ENCODE measurements around the gene PARN.
"Not testable (repeated sequence)": the region's sequence is repeated elsewhere in the genome, so short reads cannot be mapped to it uniquely, and the experiment has no call there.

The PARN gene

GRCh38 chr16:14553447-14553846, 76.6 kb downstream of the PARN start:
- H3K4me3 ChIP-seq (ENCODE audit: low read depth, low read length) = no peak overlapping the region
- H3K79me2 ChIP-seq (ENCODE audit: control insufficient read depth, insufficient read depth, low read length, unreplicated experiment) = no peaks in the 10 kb centered on the region
- H3K4me1 ChIP-seq (ENCODE audit: control insufficient read depth, insufficient read depth, low read length, unreplicated experiment) = no peaks in the 10 kb centered on the region
- peaks cover 7% of the 10 kb centered on the region for H3K36me3 ChIP-seq (ENCODE audit: insufficient read depth, low read length)
- H3K27ac ChIP-seq (ENCODE audit: low read depth, low read length) = no peak overlapping the region
- no peaks in the 10 kb centered on the region for H3K27me3 ChIP-seq (ENCODE audit: insufficient read depth, low read length)
- no peak overlapping the region for H2AFZ ChIP-seq (ENCODE audit: low read length, unreplicated experiment)

GRCh38 chr16:14549789-14550153, 80.3 kb downstream of the PARN start:
- Histone ChIP-seq H3K27ac (ENCODE audit: low read depth, low read length) (no peak overlapping the region), H3K79me2 (ENCODE audit: control insufficient read depth, insufficient read depth, low read length, unreplicated experiment) (no peaks in the 10 kb centered on the region), H2AFZ (ENCODE audit: low read length, unreplicated experiment) (no peak overlapping the region), H3K4me1 (ENCODE audit: control insufficient read depth, insufficient read depth, low read length, unreplicated experiment) (no peaks in the 10 kb centered on the region), H3K4me3 (ENCODE audit: low read depth, low read length) (no peak overlapping the region), H3K36me3 (ENCODE audit: insufficient read depth, low read length) (peaks cover 7% of the 10 kb centered on the region), H3K27me3 (ENCODE audit: insufficient read depth, low read length) (no peaks in the 10 kb centered on the region)

- no peak overlapping the region for H3K4me3 ChIP-seq (ENCODE audit: low read depth, low read length)
- no peaks in the 10 kb centered on the region for H3K79me2 ChIP-seq (ENCODE audit: control insufficient read depth, insufficient read depth, low read length, unreplicated experiment)
- H3K27ac ChIP-seq (ENCODE audit: low read depth, low read length) = no peak overlapping the region
- peaks cover 7% of the 10 kb centered on the region for H3K36me3 ChIP-seq (ENCODE audit: insufficient read depth, low read length)
- no peaks in the 10 kb centered on the region for H3K4me1 ChIP-seq (ENCODE audit: control insufficient read depth, insufficient read depth, low read length, unreplicated experiment)
- no peaks in the 10 kb centered on the region for H3K27me3 ChIP-seq (ENCODE audit: insufficient read depth, low read length)
- H2AFZ ChIP-seq (ENCODE audit: low read length, unreplicated experiment) = no peak overlapping the region
Measured at GRCh38 chr16:14548933-14549788, 80.9 kb downstream of the PARN start.

GRCh38 chr16:14545346-14545884, 84.6 kb downstream of the PARN start:
- no peaks in the 10 kb centered on the region for H3K4me1 ChIP-seq (ENCODE audit: control insufficient read depth, insufficient read depth, low read length, unreplicated experiment)
- no peaks in the 10 kb centered on the region for H3K79me2 ChIP-seq (ENCODE audit: control insufficient read depth, insufficient read depth, low read length, unreplicated experiment)
- no peak overlapping the region for H3K4me3 ChIP-seq (ENCODE audit: low read depth, low read length)
- H2AFZ ChIP-seq (ENCODE audit: low read length, unreplicated experiment) = no peak overlapping the region
- H3K27ac ChIP-seq (ENCODE audit: low read depth, low read length) = no peak overlapping the region
- H3K36me3 ChIP-seq (ENCODE audit: insufficient read depth, low read length) = peaks cover 19% of the 10 kb centered on the region
- no peaks in the 10 kb centered on the region for H3K27me3 ChIP-seq (ENCODE audit: insufficient read depth, low read length)

GRCh38 chr16:14544846-14545245, 85.2 kb downstream of the PARN start:
- H3K79me2 ChIP-seq (ENCODE audit: control insufficient read depth, insufficient read depth, low read length, unreplicated experiment); H3K4me1 ChIP-seq (ENCODE audit: control insufficient read depth, insufficient read depth, low read length, unreplicated experiment); H3K27me3 ChIP-seq (ENCODE audit: insufficient read depth, low read length); H2AFZ ChIP-seq (ENCODE audit: low read length, unreplicated experiment); H3K4me3 ChIP-seq (ENCODE audit: low read depth, low read length); H3K27ac ChIP-seq (ENCODE audit: low read depth, low read length): not testable (repeated sequence)
- H3K36me3 ChIP-seq (ENCODE audit: insufficient read depth, low read length) = peaks cover 16% of the 10 kb centered on the region

- Histone ChIP-seq H3K36me3 (ENCODE audit: insufficient read depth, low read length) (peaks cover 16% of the 10 kb centered on the region), H3K4me3 (ENCODE audit: low read depth, low read length) (no peak overlapping the region), H3K79me2 (ENCODE audit: control insufficient read depth, insufficient read depth, low read length, unreplicated experiment) (no peaks in the 10 kb centered on the region), H3K4me1 (ENCODE audit: control insufficient read depth, insufficient read depth, low read length, unreplicated experiment) (no peaks in the 10 kb centered on the region), H3K27ac (ENCODE audit: low read depth, low read length) (no peak overlapping the region), H3K27me3 (ENCODE audit: insufficient read depth, low read length) (no peaks in the 10 kb centered on the region), H2AFZ (ENCODE audit: low read length, unreplicated experiment) (no peak overlapping the region)
Measured at GRCh38 chr16:14539631-14540030, 90.4 kb downstream of the PARN start.

GRCh38 chr16:14539156-14539555, 90.9 kb downstream of the PARN start:
- no peak overlapping the region for H3K27ac ChIP-seq (ENCODE audit: low read depth, low read length)
- H3K27me3 ChIP-seq (ENCODE audit: insufficient read depth, low read length) = no peaks in the 10 kb centered on the region
- peaks cover 16% of the 10 kb centered on the region for H3K36me3 ChIP-seq (ENCODE audit: insufficient read depth, low read length)
- no peaks in the 10 kb centered on the region for H3K4me1 ChIP-seq (ENCODE audit: control insufficient read depth, insufficient read depth, low read length, unreplicated experiment)
- H3K79me2 ChIP-seq (ENCODE audit: control insufficient read depth, insufficient read depth, low read length, unreplicated experiment) = no peaks in the 10 kb centered on the region
- H2AFZ ChIP-seq (ENCODE audit: low read length, unreplicated experiment) = no peak overlapping the region
- H3K4me3 ChIP-seq (ENCODE audit: low read depth, low read length) = no peak overlapping the region

GRCh38 chr16:14538604-14539003, 91.5 kb downstream of the PARN start:
- H3K4me3 ChIP-seq (ENCODE audit: low read depth, low read length) = no peak overlapping the region
- H3K36me3 ChIP-seq (ENCODE audit: insufficient read depth, low read length) = peaks cover 16% of the 10 kb centered on the region
- H3K27me3 ChIP-seq (ENCODE audit: insufficient read depth, low read length) = no peaks in the 10 kb centered on the region
- no peak overlapping the region for H2AFZ ChIP-seq (ENCODE audit: low read length, unreplicated experiment)
- H3K27ac ChIP-seq (ENCODE audit: low read depth, low read length) = no peak overlapping the region
- no peaks in the 10 kb centered on the region for H3K4me1 ChIP-seq (ENCODE audit: control insufficient read depth, insufficient read depth, low read length, unreplicated experiment)
- no peaks in the 10 kb centered on the region for H3K79me2 ChIP-seq (ENCODE audit: control insufficient read depth, insufficient read depth, low read length, unreplicated experiment)

- H2AFZ ChIP-seq (ENCODE audit: low read length, unreplicated experiment) = no peak overlapping the region
- H3K36me3 ChIP-seq (ENCODE audit: insufficient read depth, low read length) = no peaks in the 10 kb centered on the region
- H3K79me2 ChIP-seq (ENCODE audit: control insufficient read depth, insufficient read depth, low read length, unreplicated experiment) = no peaks in the 10 kb centered on the region
- H3K27ac ChIP-seq (ENCODE audit: low read depth, low read length) = no peak overlapping the region
- peaks cover 21% of the 10 kb centered on the region for H3K4me1 ChIP-seq (ENCODE audit: control insufficient read depth, insufficient read depth, low read length, unreplicated experiment)
- H3K4me3 ChIP-seq (ENCODE audit: low read depth, low read length) = no peak overlapping the region
- H3K27me3 ChIP-seq (ENCODE audit: insufficient read depth, low read length) = no peaks in the 10 kb centered on the region
Measured at GRCh38 chr16:14531613-14532012, 98.4 kb downstream of the PARN start.

- no peaks in the 10 kb centered on the region for H3K79me2 ChIP-seq (ENCODE audit: control insufficient read depth, insufficient read depth, low read length, unreplicated experiment)
- no peak overlapping the region for H2AFZ ChIP-seq (ENCODE audit: low read length, unreplicated experiment)
- no peaks in the 10 kb centered on the region for H3K27me3 ChIP-seq (ENCODE audit: insufficient read depth, low read length)
- H3K4me3 ChIP-seq (ENCODE audit: low read depth, low read length) = no peak overlapping the region
- H3K4me1 ChIP-seq (ENCODE audit: control insufficient read depth, insufficient read depth, low read length, unreplicated experiment) = peaks cover 22% of the 10 kb centered on the region
- no peaks in the 10 kb centered on the region for H3K36me3 ChIP-seq (ENCODE audit: insufficient read depth, low read length)
- no peak overlapping the region for H3K27ac ChIP-seq (ENCODE audit: low read depth, low read length)
Measured at GRCh38 chr16:14531101-14531500, 99.0 kb downstream of the PARN start.

- H3K36me3 ChIP-seq (ENCODE audit: insufficient read depth, low read length) = no peaks in the 10 kb centered on the region
- H2AFZ ChIP-seq (ENCODE audit: low read length, unreplicated experiment) = no peak overlapping the region
- peaks cover 22% of the 10 kb centered on the region for H3K4me1 ChIP-seq (ENCODE audit: control insufficient read depth, insufficient read depth, low read length, unreplicated experiment)
- H3K27me3 ChIP-seq (ENCODE audit: insufficient read depth, low read length) = no peaks in the 10 kb centered on the region
- H3K4me3 ChIP-seq (ENCODE audit: low read depth, low read length) = no peak overlapping the region
- H3K27ac ChIP-seq (ENCODE audit: low read depth, low read length) = no peak overlapping the region
- H3K79me2 ChIP-seq (ENCODE audit: control insufficient read depth, insufficient read depth, low read length, unreplicated experiment) = no peaks in the 10 kb centered on the region
Measured at GRCh38 chr16:14530046-14530445, 100.0 kb downstream of the PARN start.
